Measurements from ENCODE around the gene FAM89A.
A peak's percentile ranks its signal among the peaks of the same experiment; 100 is the strongest.

FAM89A gene

DNA sequence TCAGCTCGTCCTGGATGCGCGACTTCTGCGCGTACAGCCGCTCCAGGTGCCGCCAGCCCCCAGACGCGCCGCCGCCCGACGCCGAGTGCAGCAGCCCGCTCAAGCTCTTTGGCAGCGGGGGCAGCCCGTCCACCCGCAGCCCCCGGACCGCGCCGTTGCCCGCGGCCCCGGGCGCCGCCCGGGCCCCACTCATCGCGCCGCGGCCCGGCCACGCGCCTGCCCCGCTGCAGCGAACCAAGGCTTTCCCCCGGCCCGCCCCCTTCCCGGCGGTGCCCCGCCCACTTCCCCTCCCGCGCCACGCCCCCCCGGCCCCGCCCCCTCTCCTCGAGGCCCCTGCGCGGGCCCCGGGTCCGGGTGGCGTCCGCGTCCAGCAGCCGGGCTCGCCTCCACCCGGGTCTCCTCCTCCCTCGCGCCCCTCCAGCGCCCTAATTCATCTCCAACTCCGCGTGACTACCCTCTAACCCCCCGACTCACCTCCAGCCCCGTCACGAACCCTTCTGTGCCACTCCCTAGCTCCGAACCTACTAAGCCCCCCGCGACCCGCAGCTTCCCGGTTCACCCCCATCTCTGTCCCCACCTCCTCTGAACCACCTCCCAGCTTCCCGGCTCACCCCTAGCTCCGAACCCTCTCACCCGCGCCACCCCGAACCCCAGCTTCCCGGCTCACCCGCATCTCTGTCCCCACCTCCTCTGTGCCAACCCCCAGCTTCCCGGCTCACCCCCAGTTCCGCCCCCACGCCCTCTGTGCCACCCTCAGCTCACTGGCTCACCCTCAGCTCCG is at the start of gene FAM89A:
Gene FAM89A, minus strand, starts transcription at position 236 of the 781 bp plus-strand sequence. Its CDS starts 43 bp downstream, at position 193.
- DNase-seq (ENCODE audit: low spot score) = peak; percentile 71

DNA sequence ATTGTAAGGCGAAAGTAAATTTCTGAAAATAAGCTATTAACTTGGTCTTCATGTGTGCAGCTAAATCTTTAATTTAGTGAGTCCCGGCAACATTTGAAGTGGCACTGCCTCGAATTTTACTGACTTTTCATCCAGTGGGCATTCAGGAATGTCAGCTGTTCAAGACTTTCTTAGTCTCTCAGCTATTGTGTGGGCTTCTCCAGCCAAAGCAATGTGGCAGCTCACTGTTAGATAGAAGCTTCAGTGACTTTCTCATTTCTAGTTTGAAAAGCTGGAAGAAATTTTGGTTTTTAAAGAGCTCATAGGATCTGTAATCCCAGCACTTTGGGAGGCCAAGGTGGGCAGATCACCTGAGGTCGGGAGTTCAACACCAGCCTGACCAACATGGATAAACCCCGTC is 44.3 kb upstream of the FAM89A start:
- no peak for DNase-seq (ENCODE audit: low spot score)

DNA sequence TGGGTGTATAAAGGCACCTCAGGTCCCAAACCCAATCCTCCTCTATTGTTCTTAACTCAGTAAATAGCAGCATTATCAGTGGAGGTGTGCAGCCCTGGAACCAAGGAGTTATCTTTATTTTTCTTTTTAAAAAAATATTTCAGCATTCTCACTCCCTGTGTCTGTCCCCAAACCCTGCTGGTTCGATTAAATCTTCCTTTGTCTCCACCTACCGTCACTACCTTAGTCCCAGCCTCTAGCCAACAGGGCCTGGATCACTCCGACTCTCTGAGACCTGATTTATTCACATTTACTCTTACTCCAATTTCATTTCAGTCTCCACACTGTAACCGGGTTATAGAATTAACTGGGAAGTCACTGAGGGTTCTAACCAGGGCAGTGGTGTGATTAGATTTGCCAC is 39.1 kb upstream of the FAM89A start:
- no peak for DNase-seq (ENCODE audit: low spot score)

DNA sequence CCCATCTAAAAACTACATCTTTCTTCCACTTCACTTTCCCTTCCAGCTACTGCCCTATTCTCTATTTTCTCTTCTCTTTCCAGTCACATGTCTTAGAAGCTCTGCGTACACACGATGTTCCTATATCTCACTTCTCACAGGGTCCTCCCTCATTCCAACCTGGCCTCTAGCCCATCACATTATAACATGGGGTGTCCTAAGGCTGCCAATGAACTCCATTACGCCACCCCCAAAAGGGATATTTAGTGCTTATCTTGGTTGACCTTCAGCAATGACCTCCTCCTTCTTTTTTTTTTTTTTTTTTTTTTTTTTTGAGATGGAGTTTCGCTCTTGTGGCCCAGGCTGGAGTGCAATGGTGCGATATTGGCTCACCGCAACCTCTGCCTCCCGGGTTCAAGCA is 38.2 kb upstream of the FAM89A start:
- DNase-seq (ENCODE audit: low spot score) = no peak

DNA sequence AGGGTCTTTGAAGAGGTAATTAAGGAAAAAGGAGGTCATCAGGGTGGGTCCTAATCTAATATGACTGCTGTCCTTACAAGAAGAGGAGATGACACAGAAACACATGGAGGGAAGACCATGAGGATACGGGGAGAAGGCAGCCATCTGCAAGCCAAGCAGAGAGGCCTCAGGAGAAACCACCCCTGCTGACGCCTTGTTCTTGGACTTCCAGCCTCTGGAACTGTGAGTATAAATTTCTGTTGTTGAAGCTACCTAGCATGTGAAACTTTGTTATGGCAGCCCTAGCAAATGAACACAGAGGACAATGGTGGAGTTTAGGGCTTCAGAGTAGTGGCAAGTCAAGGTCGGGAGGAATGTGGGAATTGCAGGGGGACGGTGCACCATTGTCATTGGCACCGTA is 36.7 kb upstream of the FAM89A start:
- DNase-seq (ENCODE audit: low spot score) = no peak

DNA sequence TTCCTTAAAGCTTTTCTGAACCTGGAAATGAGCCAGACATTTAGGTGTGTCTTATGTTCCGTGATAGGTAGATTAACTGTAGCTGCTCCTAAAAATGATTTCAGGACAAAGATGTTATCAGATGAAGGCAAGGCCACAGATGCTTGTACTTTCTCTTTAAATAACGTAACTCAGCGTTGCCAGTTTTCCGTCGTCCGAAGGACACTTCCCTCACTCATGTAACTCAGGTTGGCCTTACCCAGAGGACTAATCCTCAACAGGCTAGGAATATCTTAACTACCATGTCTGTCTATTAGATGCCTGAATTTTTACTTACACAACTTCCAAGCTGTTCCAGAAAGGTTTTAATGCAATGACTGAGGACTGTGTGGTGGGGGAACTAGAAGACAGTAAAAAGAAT is 35.4 kb upstream of the FAM89A start:
- no peak for DNase-seq (ENCODE audit: low spot score)

DNA sequence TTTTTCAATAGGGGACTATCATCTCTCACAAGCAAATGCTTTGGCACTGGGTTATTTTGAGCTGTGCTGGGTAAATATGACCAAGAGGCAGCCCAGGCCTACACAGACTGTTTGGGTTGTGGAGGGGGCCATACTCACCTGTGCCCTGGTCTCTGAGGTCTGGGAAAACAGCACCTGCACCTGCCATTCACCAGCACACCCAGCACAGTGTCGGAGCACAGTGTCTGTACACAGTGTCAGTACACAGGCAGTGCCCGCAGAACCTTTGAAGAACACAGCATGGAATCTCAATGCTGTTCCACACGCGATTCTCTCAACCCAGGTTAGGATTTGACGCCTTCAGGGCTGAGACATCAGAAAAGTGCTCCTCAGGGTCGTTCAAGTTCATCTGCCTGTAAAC is 35.0 kb upstream of the FAM89A start:
- DNase-seq (ENCODE audit: low spot score) = no peak

DNA sequence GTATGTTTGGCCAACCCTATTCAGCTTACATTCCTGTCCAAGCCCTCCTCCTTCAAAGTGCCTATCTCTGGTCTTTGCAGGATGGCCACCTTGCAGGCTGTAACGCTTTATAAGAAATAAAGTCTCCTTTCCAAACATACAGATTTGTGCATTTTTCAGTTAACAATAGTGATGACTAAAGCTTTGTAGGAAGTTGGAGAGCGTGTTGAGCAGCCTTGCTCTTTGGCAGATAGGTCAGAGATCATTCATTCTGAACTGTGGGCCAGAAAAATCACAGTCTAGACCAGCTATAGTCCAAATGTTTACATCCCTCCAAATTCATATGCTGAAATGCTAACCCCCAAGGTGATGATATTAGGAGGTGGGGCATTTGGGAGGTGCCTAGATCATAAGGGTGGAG is 34.0 kb upstream of the FAM89A start:
- no peak for DNase-seq (ENCODE audit: low spot score)

DNA sequence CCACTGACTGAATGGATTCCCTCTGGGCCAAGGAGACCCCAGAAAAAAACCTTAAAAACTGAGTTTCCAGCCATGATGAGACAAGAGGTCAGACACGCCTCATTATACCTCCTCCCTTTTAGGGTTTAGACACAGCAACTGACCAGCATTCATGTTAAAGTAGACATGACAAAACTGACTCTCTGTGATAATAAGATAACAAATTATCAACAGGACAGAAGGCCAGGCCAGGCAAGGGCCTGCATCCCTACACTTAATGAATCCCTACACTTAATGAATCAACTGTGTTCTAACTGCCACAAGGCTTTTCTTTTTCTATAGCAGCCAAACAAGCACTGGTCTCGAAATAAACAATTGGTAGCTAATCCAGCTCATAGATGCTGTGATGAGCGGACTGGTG is 33.3 kb upstream of the FAM89A start:
- DNase-seq (ENCODE audit: low spot score) = no peak

DNA sequence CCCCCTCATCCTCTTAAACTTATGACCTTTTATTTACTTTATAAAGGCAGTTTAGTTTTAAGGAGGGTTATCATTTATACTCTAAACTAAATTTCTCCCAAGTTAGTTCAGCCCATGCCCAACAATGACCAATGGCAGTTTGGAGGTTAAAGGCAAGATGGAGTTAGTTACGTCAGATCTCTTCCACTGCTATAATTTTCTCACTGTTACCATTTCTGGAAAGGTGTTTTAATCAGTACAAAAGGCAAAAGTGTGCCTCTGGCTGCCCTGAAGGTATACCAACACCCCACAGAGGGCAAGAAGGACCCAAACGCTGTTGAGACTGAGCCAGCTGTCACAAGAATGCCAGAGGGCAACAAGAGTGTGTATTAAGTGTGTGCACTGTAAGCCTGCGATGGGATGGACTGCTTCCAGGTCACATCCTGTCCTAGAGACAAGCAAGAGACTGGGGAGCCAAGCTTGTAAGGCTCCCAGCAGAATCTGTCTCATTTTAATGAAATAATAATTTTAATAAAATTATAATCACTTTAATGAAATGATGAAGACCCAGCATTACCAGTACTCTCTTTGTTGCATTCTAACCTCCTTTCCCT is 32.5 kb upstream of the FAM89A start:
- DNase-seq (ENCODE audit: low spot score) = no peak

DNA sequence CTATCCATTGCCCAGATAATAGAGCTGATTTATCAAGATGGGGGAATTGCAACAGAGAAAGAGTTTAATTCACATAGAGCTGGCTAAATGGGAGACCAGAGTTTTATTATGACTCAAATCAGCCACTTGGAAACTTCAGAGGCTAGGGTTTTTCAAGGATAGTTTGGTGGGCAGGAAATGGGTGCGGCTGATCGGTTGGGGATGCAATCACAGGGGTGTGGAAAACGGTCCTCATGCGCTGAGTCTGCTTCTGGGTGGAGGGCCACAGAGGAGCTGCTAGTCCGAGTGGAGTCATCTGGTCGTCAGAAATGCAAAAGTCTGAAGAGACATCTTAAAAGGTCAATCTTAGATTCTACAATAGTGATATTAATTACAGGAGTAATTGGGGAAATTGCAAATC is 32.0 kb upstream of the FAM89A start:
- no peak for DNase-seq (ENCODE audit: low spot score)

DNA sequence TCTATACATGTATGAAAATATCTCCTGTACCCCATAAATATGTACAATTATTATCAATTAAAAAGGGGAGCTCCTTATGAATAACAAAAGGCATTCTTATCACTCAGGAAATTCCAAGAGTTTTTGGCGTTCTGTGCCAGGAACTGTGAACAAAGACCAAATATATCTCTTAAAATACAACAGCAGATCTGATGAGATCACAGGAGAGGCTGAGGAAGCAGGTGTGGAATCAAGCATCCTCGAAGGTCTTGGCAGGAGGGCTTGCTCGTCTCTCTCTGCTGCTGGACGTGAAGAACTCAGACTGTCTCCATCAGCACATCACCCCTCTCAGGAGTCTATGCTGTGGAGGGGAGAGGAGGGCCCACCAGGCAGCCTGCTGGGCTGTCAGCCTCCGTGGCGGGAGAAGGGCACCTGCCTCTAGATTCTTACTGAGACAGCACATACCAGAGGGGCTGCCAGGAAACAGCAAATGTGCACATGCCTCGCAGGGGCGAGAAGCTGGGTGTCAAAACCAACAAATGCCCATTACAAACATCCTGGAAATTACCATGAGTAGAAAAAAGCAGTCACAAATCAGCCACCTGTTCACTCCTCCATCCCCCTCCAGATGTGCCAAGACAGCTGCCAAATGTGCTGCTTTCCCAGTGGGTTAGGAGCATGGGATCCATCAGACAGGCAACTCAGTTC is 30.8 kb upstream of the FAM89A start:
- DNase-seq (ENCODE audit: low spot score) = no peak

DNA sequence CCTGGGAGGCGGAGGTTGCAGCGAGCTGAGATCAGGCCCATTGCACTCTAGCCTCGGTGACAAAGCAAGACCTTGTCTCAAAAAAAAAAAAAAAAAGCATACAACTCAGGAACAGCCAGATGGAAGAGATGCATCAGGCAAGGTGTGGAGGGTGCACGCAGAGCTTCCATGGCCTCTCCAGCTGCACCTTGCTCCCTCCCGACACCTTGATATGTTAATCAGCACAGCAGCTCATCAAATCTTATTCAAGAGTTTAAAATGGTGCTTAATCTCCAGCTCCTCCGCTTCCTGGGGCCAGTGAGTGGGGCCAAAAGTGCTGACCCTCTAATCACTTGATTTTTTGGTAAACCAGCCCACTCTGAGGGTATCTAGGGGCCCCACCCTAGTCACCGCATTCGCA is 29.3 kb upstream of the FAM89A start:
- DNase-seq (ENCODE audit: low spot score) = no peak

DNA sequence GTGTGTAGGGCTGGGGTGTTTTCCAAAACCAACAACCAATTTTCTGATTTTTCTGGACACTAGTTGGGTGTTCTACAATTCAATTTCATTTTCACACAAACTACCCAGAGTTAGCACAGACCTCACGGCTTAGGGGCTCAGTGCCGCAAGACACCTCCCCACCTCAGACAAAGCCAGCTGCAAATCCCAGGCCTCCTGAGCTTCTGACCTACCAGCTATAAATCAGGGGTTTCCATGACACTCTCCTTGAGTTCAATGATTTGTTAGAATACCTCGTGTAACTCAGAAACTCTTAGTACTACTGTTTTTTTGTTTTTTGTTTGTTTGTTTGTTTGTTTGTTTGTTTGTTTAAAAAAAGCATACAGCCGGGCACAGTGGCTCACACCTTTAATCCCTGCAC is 28.7 kb upstream of the FAM89A start:
- DNase-seq (ENCODE audit: low spot score) = no peak

DNA sequence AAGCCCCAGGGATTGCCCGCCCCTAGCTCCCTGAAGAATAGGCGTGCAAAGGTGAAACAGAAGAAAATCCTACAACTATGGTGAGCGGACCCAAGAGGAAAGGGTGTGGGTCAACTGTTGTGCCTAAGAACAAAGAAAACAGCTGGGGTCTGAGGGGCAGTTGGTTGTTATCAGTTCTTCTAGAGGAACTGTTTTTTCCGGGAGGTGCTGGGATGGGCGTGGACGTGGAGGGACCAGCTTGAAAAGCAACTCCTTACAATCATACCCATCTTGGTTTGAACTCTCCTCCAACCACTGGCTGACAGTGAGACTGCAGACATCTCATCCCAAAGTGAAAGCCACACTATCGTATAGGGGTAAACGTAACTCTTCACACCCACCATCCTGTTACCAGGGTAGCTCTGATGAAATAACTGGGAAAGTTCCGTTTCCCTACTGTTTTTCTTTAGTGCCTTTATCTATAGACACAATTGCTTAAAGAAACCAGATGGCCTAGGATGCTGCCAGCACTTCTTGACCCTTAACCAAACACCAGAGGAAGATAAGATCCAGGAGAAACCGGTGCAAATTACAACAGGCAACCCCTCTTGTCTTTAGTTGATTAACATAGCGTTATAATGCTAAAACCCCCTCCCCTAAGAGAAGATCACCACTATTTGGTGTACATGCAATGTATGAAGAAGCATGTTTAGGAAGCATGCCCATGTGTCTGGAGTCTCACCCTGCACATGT is 25.6 kb upstream of the FAM89A start:
- DNase-seq (ENCODE audit: low spot score) = no peak

DNA sequence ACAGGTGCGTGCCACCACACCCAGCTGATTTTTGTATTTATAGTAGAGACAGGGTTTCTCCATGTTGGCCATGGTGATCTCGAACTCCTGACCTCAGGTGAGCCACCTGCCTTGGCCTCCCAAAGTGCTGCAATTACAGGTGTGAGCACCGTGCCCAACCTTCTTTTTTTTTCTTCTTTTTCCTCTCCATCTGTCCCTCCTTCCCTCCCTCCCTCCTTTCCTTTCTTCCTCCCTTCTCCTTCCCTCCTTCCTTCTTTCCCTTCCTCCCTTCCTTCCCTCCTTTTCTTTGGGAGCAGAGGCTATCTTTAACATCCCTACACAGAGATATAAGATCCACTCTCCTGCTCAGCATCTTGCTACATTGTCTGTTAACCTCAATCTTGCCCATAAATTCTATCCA is 24.4 kb upstream of the FAM89A start:
- DNase-seq (ENCODE audit: low spot score) = no peak

DNA sequence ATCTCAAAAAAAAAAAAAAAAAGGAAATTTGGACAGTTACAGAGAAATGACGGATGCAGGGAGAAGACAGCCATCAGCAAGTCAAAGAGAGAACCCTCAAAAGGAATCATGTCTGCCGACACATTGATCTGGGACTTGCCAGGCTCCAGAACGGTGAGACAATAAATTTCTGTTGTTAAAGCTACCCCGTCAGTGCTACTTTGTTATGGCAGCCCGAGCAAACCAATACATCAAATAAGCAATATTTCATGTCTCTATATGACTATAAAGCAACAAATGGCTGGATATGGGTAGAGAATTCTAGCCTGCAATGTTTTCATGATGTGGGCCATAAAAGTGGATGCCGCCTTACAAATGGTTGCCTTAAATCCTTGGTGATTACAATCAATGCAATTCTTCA is 23.3 kb upstream of the FAM89A start:
- no peak for DNase-seq (ENCODE audit: low spot score)

DNA sequence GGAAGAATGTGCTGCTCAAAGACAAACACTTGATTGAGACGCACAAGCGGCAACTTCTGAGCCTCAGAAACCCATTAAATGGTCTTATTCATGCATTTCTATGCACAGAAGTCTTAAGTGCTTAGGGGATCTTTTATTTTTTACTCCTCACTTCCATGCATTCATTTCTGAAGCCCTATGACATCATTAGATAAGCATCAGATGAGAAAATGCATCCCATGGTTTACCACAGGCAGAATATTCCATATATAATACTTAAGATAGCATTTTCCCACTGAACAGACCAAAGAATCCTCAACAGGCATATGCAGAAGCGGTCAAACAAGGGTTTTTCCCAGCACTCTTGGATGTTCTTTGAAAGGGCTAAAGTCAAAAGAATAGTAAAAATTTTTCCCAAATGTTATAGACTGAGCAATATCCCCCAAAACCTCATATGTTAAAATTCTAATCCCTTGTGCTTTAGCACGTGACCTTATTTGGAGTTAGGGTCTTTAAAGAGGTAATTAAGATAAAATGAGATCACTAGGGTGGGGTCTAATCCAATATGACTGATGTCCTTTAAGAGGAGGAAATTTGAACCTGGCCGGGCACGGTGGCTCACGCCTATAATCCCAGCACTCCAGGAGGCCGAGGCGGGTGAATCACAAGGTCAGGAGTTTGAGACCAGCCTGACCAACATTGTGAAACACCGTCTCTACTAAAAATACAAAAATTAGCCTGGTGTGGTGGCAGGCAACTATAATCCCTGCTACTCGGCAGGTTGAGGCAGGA is 22.6 kb upstream of the FAM89A start:
- no peak for DNase-seq (ENCODE audit: low spot score)

DNA sequence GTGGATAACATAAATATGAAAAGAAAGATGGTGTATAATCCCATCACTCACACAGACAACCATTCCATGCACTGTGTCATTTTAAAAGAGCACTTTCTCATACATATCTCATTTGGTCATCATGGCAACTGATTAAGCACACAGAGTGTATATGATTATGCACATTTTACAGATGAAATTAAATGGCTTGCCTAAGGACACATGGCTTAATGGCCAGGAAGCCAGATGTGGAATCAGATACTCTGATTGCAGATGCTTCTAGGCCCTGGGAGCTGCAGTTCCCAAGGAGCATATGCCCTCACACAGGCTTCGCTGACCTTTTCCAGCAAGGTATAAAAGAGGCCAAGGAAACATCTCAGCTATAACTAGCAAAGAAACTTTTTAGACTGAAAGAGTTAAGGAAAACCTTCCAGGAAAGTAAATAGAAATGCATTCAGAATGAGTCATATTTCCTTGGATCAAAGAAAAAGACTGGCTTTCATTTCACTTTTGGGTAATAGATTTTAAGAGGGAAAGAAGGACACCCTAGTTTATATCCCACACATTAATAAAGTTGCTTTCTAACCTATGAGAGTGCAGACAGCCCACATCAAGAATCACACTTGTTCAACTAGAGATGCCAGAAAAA is 19.6 kb upstream of the FAM89A start:
- no peak for DNase-seq (ENCODE audit: low spot score)

DNA sequence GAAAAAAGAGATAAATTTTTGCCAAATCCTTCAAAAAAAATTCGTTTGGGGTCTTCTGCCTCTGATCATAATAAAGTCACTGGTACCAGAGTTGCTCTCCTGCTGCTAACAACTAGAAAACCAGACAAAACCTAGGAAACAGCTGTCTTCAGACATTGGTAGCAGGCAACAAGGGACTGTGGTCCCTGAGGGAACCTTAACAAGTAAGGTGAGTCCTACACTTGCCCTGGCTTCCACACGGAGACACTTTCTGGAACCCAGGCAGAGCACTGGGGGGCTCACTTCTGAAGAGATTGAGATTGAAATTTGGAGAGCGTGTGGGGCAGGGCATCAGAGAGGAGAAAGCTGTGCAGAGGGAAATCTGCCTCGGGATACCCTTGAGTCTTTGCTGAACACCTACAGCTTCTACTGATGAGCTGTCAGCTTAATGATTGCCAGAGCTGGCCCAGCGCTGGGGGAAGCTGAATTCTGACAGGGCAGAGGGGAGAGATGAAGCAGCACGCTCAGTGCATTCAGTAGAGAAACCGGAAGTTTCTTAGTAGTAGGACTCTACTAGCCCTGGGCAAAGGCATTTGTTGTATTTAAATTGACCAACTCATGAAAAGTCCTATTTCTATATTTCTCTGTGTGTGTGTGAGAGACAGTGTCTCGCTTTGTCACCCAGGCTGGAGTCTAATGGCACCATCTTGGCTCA is 18.5 kb upstream of the FAM89A start:
- DNase-seq (ENCODE audit: low spot score) = no peak

DNA sequence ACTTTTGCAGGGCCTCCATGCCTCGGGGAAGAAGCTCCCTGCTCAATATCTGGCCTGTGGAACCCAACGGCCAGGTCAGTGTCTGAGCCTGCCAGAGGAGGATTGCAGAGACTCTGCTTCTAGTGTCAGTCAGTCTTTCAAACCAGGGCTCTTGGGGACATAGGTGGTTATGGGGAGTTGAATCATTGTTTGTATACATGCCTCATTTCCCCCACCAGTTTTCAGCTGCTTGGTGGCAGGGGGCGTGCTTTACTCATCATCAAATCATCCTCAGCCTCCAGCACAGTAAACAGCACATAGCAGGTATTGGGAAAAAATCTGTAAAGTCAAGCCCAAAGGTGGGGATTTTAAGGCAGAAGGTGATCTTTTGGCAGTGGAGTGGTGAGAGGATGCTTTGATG is 17.4 kb upstream of the FAM89A start:
- DNase-seq (ENCODE audit: low spot score) = no peak

Measured in activated CD4-positive, alpha-beta T cell treated with anti-CD3 and anti-CD28 coated beads, Interleukin-2, Interleukin-4, amounts not matched to agents 100 ng/mL and 50 ng/mL, durations not matched to agents 16 hours and 8 hours (primary cell).